Islet precursor cell (in vitro differentiated cells): ENCODE measurements around the gene RABGAP1L.
"Not testable (repeated sequence)": the region's sequence is repeated elsewhere in the genome, so short reads cannot be mapped to it uniquely, and the experiment has no call there.

ENCODE experiments used
- DNase-seq: peaks from one replicate; pipeline ENCODE4 v3.0.0-alpha.2; 2018

Gene RABGAP1L

DNA sequence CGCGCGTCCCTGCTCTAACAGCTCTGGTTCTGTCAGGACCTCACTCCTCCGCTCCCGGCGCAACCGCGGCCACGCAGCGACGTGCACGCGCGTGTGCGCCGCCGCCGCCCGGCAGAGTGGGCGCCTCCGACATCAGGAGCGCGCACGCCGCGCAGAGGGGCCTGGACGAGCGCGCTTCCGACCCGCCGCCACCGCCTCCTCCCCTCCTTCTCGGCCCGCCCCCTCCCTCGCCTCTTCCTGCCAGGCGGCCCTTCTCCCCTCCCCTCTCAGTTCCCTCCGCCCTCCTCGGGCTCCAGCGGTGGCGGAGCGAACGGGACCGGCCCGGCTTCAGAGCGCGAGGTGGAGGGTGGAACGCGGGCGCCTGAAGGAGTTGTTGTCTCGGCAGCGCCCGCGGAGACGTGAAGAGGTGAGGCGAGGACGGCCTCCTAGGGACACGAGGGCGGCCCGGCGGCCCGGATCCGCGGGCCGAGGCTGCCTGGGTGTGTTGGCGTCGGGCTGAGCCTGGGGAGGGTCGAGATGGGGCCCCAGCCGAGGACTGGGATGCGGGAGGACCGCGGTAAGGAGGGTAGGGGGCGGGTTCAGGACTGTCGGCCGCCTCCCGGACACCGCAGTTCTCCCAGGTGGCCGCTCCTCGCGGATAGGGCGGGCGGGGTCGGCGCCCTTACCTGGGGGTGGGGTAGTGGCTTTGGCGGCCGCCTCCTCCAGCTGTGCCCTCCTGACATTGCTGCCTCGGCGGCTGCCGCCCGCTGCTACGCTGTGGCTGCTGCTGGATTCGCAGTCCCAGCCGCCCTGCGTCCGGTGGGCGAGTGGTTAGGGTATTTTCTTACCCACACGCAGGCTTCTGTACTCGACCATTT lies at the start of gene RABGAP1L:
Gene RABGAP1L, plus strand, starts transcription at position 269 of the 857 bp plus-strand sequence.
- peak; percentile 98 for DNase-seq

DNA sequence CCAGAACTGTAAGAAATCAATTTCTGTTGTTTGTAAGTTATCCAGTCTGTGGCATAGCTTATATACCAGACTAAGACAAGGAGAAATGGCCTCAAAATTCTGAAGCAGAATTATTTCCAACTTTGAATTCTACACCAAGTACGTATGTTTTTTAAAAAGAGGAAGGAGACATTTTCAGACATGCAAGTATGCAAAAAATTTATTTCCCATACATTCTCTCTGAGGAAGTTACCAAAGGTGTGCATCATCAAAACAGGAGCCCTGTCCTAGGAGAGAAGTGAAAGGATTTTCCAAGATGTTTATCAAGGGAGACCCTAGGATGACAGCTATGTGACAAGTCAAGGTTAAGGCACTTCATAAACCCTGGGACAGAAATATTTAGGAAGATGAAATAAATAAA lies 49.3 kb upstream of the RABGAP1L start:
- DNase-seq, result no peak

DNA sequence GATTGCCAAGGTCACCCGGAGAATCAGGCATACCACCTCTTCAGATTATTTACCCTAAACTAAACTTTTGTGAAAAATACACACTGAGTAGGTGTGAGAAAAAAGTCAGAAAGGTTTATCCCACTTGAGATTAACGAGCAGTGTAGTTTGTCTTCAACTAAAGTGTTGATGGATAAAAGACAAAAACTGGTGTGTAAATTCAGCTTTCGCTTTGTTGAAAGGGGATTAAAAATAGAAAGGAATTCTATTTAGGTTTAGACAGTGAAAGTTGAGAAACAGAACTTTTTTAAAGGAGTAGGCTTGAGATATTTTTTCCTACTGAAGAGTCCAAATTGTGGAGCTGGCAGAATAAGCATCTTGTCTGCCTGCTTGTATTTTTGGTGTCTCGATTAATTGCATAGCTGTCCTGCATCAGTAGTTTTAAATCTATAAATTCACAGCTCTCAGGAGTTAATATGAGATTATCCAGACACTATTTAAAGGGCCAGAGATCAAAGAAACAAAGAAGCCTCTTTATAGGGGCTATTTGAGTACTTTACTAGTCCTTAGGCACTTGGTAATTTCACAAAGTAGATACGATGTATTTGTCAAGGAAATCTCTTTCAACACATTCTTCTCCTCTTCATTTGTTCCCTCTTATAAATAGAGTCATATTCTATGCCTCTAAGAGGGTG lies 46.7 kb upstream of the RABGAP1L start:
- no peak for DNase-seq

DNA sequence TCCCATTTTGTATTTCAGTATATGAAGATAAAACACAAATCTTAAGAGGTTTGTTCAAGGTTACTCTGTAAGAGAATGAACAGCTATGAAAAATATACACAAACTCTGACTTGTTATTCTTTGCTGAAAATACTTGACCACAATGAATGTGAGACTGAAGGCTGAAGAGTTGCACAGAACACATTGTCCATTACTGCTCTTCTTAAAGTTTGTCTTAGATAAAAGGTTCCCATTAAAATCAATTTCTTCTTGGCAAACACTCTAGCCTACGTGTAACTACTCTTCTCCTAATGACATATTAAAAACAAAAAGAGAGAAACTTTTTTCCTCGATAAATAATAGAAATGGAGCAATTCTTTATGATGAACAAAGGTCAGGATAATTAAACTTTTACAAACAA lies 45.2 kb upstream of the RABGAP1L start:
- no peak for DNase-seq

DNA sequence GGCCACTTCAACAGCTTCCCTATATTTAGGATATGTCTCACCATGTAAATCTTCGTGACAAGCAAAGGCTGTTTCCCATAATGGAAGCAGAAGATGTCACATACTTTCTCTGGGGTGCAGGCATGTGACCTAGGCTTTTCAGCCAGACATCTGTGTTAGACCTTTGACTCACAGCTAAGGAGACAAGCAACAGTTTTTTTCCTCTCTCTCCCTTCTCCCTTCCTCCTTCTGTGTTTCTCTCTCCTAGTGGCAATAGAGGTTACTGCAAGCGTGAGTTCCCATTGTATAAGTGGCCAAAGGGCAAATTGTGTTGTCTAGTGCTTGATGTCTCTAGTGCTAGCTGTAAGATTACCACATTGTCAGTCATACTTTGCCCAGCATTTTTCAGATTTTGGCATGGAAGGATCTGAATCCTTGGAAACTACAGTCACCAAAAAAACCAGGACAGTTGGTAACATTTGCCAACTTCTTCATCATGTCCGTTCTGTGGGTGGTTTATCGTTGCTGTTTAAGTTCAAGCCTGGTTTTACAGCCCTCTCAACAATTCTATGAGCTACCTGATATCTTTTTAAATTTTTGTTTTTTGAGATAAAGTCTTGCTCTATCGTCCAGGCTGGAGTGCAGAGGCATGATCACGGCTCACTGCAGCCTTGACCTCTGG lies 44.4 kb upstream of the RABGAP1L start:
- DNase-seq, result peak; percentile 79

DNA sequence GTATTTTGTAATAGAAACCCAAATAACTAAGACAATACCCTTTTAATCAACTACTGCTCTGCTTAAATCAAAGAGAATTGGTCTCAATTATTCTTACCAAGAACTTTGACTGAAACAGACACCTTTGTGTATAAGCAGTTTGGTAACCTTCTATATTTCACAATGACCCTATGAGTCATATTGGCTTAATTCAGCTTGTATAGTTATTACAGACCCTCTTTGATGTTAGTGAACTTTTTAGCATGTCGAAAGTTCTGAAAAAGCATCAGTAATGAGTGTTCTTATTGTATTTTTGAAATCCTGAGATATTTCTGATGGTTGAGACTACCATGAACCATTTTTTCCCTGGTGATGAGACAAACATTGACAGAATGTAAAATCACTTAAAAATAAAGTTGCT lies 43.3 kb upstream of the RABGAP1L start:
- no peak for DNase-seq

DNA sequence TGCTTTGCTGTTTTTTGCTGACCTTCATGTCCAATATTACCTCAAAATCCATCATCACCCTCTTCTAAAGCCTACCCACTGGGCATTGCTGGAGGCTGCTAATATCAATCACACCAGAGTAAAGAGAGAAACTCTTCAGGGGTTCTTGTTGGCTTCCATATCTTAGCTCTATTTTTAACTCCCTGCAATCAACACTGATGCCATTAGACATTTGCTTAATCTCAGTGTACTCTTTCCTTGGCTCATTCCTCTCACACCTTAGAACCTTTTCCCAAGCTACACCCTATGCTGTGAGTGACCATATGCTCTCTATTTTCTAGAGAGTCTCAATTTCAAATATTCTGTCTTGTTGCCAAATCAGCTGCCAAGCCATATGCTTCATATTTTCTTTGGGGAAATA lies 40.6 kb upstream of the RABGAP1L start:
- no peak for DNase-seq

DNA sequence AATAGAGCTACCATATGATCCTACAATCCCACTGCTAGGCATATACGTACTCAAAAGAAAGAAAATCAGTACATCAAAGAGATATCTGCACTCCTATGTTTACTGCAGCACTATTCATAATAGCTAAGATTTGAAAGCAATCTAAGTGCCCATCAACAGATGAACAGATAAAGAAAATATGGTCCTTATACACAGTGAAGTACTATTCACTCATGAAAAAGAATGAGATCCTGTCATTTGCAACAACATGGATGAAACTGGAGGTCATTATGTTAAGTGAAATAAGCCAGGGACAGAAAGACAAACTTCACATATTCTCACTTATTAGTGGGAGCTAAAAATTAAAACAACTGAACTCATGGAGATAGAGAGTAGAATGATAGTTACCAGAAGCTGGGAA lies 37.0 kb upstream of the RABGAP1L start:
- not testable (repeated sequence) for DNase-seq

DNA sequence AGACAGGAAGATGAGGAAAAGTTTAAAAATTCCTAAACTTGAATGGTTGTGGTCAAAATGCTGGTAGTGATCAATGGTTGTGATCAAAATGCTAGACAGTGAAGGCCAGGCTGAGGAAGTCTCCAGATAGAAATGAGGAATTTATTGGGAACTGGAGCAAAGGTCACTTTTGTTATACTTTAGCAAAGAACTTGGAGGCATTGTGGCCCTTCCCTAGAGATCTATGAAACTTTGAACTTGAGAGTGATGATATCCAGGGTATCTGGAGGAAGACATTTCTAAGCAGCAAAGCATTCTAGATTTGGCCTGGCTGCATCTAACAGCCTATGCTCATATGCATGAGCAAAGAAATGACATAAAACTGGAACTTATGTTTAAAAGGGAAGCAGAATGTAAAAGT lies 35.5 kb upstream of the RABGAP1L start:
- DNase-seq, result no peak

DNA sequence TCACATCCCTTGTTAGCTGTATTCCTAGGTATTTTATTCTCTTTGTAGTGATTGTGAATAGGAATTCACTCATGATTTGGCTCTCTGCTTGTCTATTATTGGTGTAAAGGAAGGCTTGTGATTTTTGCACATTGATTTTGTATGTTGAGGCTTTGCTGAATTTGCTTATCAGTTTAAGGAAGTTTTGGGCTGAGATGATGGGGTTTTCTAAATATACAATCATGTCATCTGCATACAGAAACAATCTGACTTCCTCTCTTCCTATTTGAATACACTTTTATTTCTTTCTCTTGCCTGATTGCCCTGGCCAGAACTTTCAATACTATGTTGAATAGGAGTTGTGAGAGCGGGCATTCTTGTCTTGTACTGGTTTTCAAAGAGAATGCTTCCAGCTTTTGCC lies 32.1 kb upstream of the RABGAP1L start:
- DNase-seq, result not testable (repeated sequence)

DNA sequence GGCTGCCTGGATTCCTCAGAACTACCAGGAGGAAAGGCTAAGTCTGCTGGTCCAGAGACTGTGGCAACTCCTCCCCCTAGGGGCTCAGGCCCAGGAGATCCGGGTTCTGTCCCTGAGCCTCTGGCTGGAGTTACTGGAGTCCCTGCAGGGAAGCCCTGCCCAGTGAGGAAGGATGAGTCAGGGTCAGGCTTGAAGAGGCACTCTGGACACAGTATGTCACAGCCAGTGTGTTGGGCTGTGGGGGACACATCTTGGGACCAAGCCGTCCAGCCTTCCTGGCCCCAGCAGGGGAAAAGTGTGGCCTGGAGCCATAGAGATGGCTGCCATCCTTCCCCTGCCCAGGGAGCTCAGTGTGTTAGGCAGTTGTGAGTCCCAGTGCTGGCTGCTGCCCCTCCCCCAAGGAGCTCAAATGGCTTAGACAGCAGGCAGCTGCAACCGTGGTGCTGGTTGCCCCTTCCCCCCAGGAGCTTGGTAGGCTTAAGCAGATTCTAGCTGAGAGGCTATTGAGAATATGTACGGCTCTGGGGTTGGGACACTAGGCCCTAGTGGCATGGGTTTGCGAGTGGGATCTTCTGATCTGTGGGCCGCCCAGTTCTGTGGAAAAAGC lies 28.2 kb upstream of the RABGAP1L start:
- DNase-seq, result peak; percentile 65

DNA sequence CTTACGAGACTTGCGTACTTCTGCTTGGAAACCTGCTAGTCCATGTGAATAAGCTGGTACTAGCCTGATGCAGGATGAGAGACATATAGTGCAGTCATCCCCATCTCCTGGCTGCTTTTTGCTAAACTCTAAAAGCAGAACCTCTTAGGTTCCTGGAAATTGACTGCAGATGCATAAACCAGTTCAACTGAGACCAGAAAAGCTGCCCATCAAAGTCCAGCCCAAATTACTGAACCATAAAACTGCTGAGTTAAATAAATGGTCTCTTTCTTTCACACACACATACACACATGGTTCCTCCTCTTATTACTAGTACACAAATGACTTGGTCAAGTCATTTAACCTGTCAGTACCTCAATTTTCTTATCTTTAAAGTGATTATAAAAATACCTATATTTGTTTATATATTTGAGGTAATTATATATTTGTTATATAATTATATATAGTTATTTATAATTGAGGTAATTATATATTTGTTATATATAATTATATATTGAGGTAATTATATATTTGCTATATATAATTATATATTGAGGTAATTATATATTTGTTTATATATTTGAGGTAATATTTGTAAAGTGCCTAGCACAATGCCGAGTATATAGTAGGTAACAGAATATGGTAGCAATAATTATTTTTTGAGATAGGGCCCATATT lies 25.2 kb upstream of the RABGAP1L start:
- DNase-seq, result no peak

DNA sequence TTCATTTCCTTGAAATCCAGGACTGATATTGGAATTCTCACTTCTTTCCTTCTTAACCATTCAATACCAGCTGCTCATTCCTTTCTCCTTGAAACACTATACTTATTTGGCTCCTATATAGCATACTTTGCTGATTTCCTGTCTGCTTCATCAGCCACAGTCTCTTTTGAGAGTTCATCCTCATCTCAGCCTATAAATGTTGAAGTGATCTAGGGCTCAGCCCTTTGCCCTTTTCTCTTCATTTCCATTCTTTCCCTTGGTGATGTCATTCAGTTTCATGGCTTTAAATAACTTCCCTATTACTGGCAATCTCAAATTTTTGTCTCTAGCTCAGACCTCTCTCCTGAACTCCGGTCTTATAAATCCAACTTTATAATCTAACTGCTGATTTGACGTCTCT lies 24.1 kb upstream of the RABGAP1L start:
- no peak for DNase-seq

DNA sequence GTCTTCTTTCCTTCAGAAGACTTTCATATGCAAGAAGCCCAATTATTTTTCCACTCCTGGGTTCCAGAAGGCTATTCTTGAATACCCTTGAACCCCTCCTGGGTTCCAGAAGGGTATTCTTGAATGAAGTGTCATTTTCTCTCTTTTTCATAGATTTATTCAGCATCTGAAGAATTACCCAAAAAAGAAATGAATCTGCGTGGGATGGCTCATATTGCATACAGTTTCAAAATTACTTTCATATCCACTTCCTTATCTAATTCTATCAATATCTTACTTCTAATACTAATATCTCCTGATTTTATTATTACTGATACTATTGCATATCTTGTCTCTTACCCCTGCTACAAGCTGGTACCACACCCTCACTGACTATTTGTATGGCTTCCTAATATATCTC lies 22.6 kb upstream of the RABGAP1L start:
- no peak for DNase-seq

DNA sequence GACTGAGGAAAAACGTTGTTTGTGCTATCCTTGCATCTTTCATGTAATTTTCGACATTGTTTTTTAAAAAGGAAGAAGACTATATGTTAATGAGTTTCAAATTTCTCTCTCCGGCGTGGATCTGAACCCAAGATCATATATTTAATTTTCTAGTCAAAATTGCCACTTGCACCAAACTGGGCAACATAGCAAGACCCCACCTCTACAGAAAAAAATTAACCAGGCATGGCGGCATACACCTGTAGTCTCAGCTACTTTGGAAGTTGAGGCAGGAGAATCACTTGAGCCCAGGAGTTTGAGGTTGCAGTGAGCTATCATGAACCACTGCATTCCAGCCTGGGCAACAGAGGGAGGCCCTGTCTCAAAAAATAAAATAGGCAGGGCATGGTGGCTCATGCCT lies 16.5 kb upstream of the RABGAP1L start:
- DNase-seq, result no peak

DNA sequence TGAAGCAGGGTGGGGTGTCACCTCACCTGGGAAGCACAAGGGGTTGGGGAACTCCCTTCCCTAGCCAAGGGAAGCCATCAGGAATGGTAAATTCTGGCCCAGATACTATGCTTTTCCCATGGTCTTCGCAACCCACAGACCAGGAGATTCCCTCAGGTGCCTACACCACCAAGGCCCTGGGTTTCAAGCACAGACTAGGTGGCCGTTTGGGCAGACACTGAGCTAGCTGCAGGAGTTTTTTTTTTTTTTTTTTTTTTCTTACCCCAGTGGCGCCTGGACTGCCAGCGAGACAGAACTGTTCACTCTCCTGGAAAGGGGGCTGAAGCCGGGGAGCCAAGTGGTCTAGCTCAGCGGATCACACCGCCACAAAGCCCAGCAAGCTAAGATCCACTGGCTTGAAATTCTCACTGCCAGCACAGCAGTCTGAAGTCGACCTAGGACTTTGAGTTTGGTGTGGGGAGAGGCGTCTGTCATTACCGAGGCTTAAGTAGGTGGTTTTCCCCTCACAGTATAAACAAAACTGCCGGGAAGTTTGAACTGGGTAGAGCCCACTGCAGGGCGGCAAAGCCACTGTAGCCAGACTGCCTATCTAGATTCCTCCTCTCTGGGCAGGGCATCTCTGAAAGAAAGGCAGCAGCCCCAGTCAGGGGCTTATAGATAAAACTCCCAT lies 15.5 kb upstream of the RABGAP1L start:
- DNase-seq, result not testable (repeated sequence)

DNA sequence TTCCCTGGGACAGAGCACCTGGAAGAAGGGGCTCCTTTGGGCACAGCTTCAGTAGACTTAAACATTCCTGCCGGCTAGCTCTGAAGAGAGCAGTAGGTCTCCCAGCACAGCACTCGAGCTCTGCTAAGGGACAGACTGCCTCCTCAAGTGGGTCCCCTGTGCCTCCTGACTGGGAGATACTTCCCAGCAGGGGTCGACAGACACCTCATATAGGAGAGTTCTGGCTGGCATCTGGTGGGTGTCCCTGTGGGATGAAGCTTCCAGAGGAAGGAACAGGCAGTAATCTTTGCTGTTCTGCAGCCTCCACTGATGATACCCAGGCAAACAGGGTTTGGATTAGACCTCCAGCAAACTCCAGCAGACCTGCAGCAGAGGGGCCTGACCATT lies 14.9 kb upstream of the RABGAP1L start:
- not testable (repeated sequence) for DNase-seq

DNA sequence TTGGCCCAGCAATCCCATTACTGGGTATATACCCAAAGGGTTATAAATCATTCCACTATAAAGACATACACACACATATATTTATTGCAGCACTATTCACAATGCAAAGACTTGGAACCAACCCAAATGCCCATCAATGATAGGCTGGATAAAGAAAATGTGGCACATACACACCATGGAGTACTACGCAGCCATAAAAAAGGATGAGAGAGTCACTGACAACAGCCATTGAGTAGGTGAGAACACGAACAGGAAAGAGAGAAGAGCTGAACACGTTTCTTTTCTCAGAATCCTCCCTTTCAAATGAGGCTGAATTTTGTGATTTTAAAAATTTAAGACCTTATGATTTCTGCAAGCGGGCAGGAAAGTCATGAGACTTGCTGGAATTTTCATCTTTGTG lies 10.1 kb upstream of the RABGAP1L start:
- no peak for DNase-seq

DNA sequence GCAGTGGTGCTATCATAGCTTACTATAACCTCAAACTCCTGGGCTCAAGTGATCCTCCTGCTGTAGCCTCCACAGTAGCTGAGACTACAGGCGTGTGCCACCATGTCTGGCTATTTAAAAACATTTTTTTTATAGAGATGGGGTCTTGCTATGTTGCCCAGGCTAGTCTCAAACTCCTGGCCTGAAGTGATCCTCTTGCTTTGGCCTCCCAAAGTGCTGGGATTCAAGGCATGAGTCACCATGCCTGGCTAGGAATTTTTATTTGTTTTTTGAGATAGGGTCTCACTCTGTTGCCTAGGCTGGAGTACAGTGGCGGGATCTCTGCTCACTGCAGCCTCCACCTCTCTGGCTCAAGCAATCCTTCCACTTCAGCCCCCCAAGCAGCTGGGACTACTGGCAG lies 8.8 kb upstream of the RABGAP1L start:
- no peak for DNase-seq

DNA sequence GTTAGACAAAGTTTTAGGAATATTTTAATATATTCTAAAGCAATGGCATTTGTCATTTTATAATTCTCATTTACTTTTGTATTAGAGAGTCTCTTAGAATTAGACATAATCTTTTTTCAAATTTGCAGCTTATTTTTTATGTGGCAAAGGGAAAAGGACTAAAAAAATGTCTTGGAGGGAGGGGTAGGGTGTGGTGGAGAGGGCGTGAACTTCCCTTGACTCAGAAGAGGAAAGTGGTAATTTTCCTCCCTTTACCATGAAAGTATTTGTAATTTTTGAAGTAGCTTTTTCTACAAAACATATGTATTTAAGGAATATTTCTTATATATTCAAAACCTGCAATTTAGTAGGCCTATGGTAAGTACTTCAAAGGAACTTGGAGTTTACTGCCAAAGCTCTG lies 6.9 kb upstream of the RABGAP1L start:
- no peak for DNase-seq

DNA sequence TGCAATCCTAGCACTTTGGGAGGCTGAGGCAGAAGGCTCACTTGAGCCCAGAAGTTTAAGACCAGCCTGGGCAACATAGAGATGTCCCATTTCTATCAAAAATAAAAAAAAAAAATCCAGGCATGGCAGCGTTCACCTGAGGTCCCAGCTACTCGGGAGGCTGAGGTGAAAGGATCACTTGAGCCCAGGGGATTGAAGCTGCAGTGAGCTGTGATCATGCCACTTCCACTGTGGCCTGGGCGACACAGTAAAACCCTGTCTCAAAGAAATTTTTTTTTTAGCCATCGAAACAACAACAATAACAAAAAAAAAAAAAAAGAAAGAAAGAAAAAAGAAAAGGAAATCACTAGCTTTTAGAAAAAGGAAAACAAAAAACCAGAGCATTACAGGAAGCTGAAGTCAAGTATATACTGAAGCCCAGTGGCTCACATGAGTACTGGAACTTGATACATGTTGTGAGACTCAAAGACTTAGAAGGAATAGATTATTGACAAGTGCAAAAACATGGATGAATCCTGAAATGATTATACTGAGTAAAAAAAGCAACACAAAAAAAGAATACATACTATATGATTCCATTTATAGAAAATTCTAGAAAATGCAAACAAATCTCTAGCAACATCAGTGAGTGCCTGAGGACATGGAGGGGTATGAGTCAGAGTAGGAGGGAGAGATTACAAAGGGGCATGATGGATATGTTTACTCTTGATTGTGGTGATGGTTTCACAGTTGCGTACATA lies 6.1 kb upstream of the RABGAP1L start:
- DNase-seq, result no peak

DNA sequence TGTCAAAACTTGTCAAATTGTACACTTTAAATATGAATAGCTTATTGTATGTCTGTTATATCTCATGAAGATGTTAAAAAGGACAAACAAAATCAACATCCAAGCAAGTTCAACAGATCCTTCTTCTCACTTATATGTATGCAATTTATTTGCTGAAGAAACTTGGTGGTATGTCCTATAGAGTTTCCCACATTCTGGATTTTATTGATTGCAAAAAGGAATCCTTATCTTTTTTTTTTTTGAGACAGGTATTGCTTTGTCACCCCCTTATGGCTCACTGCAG lies 5.6 kb upstream of the RABGAP1L start:
- no peak for DNase-seq
